GM15510 (cell line): ENCODE data around the gene TMEM178B.

Experiments used
- POLR2A ChIP-seq: IDR thresholded peaks from 3 replicates; pipeline ENCODE4 v1.6.1; 2011; ENCODE audit warnings: borderline replicate concordance; ENCODE audit not compliant: insufficient read length; ENCODE audit errors: extremely low read depth

TMEM178B gene

DNA sequence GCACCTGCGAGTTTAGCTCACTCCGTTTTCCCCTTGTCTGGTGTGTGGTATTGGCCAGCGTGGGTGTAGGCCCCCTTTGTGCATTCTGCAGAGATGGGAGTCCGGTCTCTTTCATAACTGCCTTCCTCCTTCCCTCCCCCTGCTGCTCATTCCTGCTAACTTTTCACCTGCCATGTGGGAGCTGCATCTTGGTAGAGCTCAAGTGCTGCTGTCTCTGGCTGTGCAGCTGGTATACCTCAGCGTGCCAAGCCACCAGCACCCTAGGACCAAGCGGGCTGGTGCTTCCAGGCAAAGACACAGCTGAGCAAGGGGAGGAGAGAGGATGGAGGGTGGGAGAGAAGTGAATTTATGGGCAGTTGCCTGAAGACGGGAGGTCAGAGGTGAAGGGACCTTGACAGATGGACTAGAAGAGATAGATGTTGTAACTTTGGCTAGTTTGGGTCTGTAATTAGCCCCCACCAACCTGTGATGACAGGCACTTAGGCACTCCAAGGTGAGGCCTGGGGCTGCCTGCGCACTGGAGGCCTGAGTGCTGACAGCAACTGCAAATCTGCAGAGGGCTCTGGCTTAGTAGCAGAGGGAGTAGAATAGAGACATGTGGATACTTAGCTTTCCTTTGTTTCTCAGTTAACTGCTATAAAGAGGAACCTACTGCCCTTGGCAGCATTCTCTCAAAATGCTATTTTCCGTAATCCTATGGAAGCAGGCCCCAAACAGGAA is 328.6 kb downstream of the TMEM178B start:
- no peak for TF ChIP-seq POLR2A

DNA sequence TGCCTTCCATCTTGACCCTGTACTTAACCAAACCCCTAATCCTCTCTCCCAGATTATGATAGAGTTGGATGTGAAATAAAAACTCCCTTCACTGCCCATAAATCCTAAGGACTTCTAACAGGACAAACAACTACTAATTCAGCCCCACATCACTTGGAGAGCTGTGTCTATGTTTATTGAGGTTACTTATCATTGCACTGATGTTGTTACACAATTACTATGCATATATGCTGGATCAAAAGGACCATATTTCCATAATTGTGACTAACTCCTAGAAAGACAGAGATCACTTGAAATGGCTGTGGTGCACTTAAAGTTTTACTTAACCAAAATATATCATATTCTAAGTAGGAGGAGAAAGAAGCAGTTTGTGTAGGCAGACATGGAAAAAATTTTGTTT is 332.5 kb downstream of the TMEM178B start:
- no peak for TF ChIP-seq POLR2A

DNA sequence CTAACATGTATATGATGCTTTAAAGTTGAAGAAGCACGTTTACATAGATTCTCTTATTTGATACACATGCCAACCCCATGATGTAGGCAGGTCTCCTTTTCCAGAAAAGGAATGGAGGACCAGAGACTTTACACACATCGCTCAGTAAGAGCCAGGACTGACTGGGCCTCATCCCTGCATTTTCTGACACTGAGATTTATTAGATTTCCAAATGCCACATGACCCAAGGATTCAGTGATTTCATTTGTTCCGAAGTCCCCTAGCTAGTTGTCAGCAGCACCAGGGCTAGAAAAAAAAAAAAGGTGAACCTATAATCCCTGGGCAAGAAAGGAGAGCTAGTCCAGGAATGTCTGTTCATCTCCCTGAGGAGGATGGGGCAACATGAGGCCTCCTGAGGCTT is 334.0 kb downstream of the TMEM178B start:
- TF ChIP-seq POLR2A: no peak

DNA sequence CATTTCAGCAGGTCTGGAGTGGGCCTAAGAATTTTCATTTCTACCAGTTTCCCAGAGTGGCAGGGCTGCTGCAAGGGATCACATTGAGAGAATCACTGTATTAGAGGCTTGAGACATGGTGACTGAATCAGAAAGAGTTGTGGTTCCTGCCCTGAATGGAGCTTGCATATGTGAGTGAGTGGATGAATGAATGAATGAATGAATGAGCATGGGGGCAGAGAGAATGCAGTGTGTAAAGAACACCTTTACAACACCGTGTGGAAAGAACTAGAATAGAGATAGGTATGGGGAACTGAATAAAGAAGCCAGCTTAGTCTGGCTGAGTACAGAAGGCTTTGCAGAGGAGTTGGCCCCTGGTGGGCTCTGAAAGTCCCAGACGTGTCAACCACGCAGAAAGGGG is 334.6 kb downstream of the TMEM178B start:
- no peak for TF ChIP-seq POLR2A

DNA sequence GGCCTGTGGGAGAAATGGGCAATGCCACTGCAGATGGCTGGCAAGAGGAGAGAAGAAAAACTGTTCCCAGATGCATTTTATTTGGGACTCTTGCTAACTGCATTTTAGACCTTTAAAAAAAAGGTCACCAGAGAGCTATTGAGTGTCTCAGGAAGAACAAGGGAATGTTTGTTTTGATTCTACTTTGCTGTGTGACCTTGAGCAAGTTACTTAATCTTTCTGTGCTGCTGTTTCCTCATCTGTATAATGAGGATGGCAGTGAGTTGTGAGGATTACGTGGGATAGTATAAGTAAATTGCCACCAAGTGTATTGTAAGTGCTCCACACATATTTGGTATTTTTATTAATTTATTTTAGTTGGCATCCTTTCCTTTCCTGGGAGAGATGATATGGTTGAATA is 335.4 kb downstream of the TMEM178B start:
- no peak for TF ChIP-seq POLR2A

DNA sequence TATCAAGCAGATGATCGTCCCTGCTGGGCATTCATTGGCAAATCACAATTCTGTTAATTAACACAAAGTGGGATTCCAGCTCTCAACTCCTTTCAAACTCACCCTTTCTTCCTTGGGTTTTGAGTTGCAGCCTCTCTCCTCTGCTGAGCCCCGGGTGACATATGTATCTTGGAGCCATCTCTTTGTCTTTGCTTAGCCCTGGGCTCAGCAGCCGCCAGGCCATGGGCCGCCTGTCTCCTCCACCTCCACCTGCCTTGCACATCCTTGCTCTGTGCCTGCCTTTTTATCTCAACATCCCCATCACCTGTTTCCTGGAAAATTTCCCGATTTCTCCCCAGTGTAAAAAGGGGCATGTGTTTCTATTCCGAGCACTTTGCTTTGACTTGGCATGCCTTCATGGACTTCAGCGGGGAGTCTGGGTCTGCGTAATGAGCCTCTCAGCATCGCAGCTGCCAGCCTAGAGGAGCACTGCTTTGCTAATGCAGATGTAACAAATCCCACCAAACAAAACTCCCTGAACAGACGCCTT is 336.0 kb downstream of the TMEM178B start:
- no peak for TF ChIP-seq POLR2A

DNA sequence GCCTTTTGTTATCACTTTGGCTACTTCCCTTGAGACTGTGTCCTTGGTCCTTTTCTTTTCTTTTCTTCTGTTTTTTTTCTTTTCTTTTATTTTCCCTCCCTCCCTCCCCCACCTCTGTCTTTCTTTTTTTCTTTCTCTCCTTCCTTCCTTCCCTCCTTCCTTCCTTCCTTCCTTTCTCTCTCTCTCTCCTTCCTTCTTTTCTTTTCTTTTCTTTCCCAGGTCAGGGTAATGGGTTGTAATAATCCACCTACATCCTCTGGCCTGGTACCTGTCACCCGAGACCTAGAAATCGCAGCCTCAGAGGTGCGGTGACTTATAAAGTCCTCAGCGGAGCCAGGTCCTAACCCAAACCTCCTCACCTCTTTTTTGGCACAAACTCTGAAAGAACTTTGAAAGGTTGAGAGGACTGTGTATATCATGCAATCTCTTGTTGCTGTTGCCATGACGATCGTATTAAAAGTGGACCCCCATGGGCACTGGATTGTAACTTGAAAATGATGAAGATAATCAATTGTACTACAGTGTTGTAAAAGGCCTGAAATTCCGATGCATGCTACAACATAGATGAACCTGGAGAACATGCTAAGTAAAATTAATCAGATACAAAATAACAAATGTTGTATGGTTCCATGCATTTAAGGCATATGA is 336.6 kb downstream of the TMEM178B start:
- TF ChIP-seq POLR2A: no peak

DNA sequence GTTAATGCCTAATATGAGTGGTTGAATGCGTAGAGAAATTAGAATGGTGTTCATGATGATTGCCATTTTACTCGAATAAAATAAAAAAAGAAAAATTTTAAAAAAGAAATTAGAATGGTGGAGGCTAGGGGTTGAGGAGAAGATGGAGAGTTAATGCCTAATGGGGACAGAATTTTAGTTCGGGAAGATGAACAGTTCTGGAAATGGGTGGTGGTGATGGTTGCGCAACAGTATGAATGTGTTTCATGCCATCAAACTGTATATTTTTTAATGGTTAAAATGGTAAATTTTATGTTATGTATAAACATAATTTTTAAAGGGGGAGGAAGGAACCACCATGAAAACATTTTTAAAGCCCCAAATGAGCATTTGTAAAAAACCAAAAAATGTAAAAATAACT is 337.3 kb downstream of the TMEM178B start:
- no peak for TF ChIP-seq POLR2A

DNA sequence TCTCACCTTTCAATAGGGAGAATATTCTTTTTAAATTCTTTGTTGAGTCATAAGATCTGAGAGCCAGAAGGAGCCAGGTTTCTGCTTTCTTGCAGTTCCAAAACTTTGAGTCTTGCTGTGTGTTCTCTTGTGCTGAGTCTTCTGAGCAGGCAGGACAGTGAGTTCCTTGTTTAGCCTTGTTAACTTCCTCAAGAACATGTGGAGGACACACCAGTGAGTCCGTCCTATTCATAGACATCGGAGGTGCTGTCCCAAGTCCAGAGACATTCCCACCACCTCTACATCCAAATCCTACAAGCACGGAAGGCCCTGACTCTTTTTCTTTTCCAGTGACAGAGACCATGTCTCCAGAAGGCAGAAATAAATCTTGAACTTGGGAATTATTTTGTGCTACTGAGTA is 342.1 kb downstream of the TMEM178B start:
- no peak for TF ChIP-seq POLR2A

DNA sequence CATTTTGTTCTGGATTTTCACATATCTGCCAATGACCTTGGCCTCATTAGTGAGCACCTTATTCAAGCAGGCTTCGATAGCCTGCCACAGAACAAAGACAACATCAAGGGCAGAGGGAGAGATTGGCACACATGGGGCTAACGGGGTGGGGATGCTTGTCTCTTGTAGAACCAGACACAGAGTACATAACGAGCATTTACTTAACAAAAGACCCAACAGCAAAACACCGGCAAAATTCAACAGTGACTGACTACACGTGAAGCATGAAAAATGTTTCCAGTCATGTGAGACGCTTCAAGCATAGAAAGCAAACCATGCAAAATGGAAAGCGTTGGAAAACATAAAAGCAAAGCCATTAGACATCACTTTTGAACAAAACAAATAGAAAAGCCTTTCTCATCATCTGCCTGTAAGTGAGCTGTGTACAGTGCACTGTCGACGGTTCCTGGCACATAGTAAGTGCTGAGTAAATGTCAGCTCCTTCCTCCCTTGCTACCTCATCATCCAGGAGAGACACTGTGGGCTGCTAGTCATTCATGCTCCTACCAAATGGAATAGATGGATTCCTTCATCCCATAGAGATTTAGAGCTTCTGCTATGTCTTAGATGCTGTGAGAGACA is 342.9 kb downstream of the TMEM178B start:
- no peak for TF ChIP-seq POLR2A

DNA sequence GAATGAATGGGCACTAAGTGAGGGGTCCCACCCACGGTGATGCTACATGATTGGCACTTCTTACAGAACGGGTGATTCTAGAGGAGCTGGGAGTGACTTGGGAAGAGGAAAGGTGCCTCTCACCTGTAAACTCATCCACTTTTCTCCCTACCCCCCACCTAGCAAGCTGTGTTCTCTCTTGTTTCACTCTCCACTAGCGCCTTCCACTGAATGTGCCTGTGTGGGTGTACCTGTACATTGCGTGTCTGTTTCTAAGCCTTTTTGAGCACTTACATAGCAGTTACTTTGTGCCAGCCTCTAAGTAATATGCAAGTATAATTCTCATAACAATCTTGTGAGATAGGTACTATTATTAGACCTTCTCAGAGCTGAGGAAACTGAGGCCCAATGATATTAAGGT is 343.6 kb downstream of the TMEM178B start:
- TF ChIP-seq POLR2A: no peak

DNA sequence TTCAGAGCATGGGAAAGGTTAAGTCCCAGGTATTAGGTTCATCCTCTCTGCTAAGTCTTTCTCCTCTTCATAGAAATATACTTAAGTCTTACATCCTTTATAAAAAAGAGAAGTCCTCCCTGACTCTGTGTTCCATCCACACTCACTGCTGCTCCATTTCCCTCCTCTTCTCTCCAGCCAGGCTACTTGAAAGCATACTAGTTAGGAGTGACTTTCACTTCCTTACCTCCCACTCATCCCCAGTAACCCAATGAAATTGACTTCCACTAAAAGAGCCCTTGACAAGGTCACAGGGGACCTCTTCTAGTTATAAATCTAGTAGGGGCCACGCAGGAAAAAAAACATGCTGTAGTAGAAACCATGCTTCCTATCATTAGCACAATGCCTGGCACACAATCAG is 344.2 kb downstream of the TMEM178B start:
- TF ChIP-seq POLR2A: no peak

DNA sequence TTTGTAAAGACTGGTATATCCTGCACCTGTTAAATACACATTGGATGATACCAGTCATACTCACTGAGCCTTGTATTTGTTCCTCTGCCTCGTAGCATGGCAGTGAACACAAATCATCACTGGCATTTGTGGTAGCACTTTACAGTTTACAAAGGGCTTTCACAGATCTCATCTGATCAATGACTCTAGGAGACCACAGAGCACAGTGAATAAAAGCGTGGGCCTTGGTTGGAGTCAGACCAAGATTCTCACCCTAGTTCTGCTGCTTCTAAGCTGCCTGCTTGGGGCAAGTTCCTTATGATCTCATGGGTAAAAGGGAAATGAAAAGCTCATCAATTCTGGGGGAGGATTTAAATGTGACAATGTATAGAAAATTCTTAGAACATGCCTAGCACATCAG is 347.4 kb downstream of the TMEM178B start:
- TF ChIP-seq POLR2A: no peak

DNA sequence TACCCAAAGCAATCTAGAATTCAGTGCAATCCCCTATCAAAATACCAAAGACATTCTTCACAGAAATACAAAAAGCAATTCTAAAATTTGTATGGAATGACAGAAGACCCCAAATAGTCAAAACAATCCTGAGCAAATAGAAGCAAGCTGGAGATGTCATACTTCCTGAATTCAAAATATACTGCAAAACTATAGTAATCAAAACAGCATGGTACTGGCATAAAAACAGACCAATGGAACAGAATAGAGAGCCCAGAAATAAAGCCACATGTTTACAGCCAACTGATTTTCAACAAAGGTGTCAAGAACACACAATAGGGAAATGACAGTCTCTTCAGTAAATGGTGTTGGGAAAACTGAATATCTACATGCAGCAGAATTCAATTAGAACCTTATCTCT is 353.3 kb downstream of the TMEM178B start:
- no peak for TF ChIP-seq POLR2A

DNA sequence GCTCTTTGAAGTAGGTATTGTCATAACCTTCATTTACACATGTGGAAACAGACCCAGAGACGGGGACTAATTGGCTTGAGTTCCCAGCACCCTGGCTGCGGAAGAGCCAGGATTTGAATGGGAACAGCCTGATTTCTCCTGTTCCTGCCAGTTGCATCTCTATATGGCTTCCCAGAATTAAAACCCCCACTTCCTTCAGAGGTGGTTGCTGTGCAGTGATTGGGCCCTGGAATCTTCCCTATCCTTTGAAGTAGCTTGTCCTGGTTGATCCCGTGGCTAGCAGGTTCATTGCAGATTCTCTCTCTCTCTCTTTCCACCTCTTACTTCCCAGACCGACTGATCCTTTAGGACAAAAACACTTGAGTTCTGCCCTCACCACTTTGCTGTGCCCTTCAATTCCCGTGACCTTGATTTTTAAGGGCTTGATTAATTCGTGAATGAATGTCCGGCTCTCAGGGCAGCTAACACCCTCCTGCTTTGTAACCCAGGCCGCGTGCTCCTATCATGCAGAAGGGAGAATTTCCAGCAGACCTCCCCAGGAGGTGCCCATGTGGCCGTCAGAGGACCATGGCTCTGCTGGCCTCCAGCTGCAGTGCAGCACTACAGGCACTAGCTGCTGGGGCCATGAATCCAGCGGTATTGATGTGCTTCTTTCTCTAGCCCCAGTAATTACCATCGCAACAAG is 356.7 kb downstream of the TMEM178B start:
- TF ChIP-seq POLR2A: no peak

DNA sequence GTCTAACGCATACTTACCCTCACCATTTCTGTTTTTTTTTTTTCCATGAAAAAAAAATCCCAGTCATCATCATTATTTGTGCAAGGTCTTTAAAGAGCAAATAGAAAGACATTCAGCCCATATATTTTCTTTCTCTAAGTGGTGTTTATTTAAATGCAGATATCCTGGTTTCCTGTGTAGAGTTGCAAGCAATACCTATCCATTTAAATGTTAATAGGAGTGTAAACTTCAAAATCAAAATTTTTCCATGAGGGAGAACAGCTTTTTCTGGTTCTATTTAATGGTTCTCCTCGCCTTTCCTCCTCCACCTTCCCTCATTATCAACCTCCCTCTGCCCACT is 357.2 kb downstream of the TMEM178B start:
- TF ChIP-seq POLR2A: no peak

DNA sequence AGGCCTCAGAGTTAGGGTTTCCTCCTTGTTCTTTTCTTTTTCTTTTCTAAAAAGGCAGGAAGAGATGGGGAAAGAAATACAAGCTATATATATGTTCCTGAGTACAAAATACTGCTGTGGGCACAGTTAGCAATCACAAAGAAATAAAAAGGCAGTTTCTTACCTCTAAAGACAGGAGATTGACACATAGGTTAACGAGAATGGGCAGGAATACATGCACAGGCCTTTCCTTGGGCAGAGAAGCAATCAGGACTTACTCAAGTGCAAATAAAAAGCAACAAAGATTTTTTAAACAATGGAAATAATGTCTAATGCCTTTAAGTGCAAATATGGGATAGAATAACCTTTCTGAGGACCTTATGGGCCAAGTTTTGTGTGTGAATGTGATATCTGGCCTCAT is 357.8 kb downstream of the TMEM178B start:
- TF ChIP-seq POLR2A: no peak

DNA sequence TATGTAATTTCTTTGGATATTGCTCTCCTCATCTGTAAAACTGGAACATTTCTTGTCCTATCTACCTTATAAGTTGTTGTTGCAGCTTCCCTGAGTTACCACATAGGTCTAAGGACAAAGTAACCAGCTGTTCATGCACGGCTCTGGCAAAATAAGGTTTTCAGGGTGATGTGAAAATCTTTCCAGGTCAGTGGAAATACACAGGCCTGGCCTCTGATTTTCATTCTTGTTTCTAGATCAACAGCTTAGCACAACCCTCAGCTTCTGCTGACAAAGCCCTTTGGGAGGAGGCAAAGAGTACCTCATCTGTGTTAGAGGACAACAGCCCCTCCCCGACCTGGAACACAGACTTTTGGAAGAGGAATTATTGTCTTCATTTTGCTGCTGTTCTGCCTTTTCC is 359.8 kb downstream of the TMEM178B start:
- no peak for TF ChIP-seq POLR2A
